Activated CD4-positive, alpha-beta memory T cell treated with anti-CD3 and anti-CD28 coated beads for 36 hours (primary cell): ENCODE data around the gene YTHDC1. TPM values are rescaled to one million over a fixed set of nuclear protein-coding genes. Genes with fewer than 3 reads are reported as not detected.
"Not testable (repeated sequence)": the region's sequence is repeated elsewhere in the genome, so short reads cannot be mapped to it uniquely, and the experiment has no call there.

ENCODE experiments used
- CTCF ChIA-PET: fragments of 350-600 bp; sonication (Branson Sonifier 250); formaldehyde crosslinking; loops from one replicate; lab custom pipeline; 2021; ENCODE audit warnings: antibody characterized with exemption, inconsistent platforms; lab: Charles Lee
- POLR2A ChIA-PET: fragments of 350-600 bp; sonication (Branson Sonifier 250); formaldehyde crosslinking; loops from one replicate; lab custom pipeline; 2021; ENCODE audit warnings: antibody characterized with exemption; lab: Charles Lee
- DNase-seq: peaks from one replicate; pipeline ENCODE4 v3.0.0-alpha.2; 2020
- H3K27ac Mint-ChIP-seq: one replicate; pipeline ENCODE4 v1.8.0; 2021; ENCODE audit warnings: mixed read lengths
- H3K27me3 Mint-ChIP-seq: one replicate; pipeline ENCODE4 v1.8.0; 2021; ENCODE audit warnings: mixed read lengths
- H3K36me3 Mint-ChIP-seq: one replicate; pipeline ENCODE4 v1.8.0; 2021; ENCODE audit warnings: mixed read lengths
- H3K4me1 Mint-ChIP-seq: one replicate; pipeline ENCODE4 v1.8.0; 2021; ENCODE audit warnings: low read depth, mixed read lengths
- H3K4me3 Mint-ChIP-seq: one replicate; pipeline ENCODE4 v1.8.0; 2021; ENCODE audit warnings: mild to moderate bottlenecking, mixed read lengths
- H3K9me3 Mint-ChIP-seq: one replicate; pipeline ENCODE4 v1.8.0; 2021; ENCODE audit warnings: mixed read lengths
- intact Hi-C: fragments of 100-400 bp; cut with micrococcal nuclease; formaldehyde crosslinking; loops from one replicate; pipeline ENCODE4 v1.15.1; 2023
- total RNA-seq, 2 experiments: library from RNA; stranded (reverse); gene quantifications; one replicate each; pipeline ENCODE4 v1.2.3, GENCODE V29; 2021

YTHDC1 gene
- 10 to 100 TPM; 66.8 to 68.5 TPM for total RNA-seq

DNA sequence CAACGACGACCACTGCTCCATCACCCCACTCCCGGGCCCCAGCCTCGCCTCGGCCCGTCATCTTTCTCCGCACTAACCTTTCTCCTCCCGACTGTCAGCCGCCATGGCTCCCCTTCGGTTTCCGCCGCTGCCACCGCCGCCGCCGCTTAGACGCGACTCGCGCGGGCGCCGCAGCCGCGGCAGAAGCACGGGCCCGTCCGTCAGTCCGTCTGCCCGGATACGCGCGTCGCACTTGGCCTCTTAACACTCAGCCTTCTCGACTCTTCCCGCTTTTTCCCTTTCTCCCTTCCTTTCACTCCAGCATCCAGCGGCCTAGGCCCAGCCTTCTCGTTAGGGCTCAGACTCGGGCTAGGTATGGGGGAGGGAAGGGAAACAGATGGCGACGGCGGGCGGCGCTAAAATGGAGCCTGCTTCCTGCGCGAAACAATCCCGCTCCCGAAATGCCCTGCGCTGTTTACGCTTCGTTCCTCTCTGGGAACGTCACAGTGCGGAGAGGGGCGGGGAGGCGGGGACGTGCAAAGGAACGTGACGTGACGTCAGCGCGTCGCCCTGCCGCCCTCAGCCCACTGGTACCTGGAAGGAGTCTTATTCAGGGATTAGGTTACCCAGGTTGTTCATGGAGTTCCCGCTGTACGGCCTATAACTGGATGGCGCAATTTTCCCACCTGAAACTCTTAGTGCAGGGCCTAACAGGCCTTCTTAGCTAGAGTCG is at the start of gene YTHDC1:
Gene YTHDC1, minus strand, starts transcription at position 442 of the 712 bp plus-strand sequence. Its CDS starts 337 bp downstream, at position 105.
- peak within 1 kb of the TSS; percentile 97 for H3K4me3 Mint-ChIP-seq
- peaks cover 33% of the 10 kb centered on the region for H3K4me1 Mint-ChIP-seq
- H3K9me3 Mint-ChIP-seq = no peaks in the 10 kb centered on the region
- POLR2A ChIA-PET = no interaction called here
- H3K27ac Mint-ChIP-seq = peak within 1 kb of the TSS; percentile 98
- intact Hi-C loops = loop anchor here (1.0 to 10.0 kb wide), 6 partner anchors 9 to 825 kb away; partner anchors contain the start of genes CENPC and UBA6
- DNase-seq = peak; percentile 97
- no peaks in the 10 kb centered on the region for H3K27me3 Mint-ChIP-seq
- peaks cover 16% of the 10 kb centered on the region for H3K36me3 Mint-ChIP-seq
- CTCF ChIA-PET = interaction anchor here (1.0 to 2.1 kb wide), 2 partner anchors 27 to 78 kb away, joined by 4 to 10 read pairs; no protein-coding TSS in a partner anchor

DNA sequence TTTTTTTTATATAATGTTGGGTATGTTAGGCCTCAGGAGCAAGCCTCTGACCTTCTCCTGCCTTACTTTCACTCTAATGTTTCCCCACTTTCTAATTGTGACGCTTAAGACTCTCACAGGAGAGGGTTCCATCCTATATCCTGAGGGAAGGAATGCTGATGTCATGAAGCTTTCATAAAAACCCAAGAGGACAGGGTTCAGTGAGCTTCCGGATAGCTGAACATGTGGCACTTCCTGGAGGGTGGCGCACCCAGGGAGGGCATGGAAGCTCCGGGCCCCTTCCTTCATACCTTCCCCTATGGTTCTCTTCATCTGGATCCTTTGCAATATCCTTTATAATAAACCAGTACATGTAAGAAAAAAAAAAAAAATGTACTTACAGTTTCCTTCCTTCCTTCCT is 49.4 kb upstream of the YTHDC1 start:
- Mint-ChIP-seq H3K4me3 (no peak overlapping the region), H3K9me3 (no peaks in the 10 kb centered on the region), H3K4me1 (no peaks in the 10 kb centered on the region), H3K27ac (no peak overlapping the region), H3K36me3 (no peaks in the 10 kb centered on the region), H3K27me3 (no peaks in the 10 kb centered on the region)
- DNase-seq = no peak
- ChIA-PET CTCF (no interaction called here), POLR2A (interaction anchor here (0.5 kb wide), 1 partner anchor 19 kb away, joined by 3 read pairs; no protein-coding TSS in a partner anchor)
- intact Hi-C loops = no loop called here

DNA sequence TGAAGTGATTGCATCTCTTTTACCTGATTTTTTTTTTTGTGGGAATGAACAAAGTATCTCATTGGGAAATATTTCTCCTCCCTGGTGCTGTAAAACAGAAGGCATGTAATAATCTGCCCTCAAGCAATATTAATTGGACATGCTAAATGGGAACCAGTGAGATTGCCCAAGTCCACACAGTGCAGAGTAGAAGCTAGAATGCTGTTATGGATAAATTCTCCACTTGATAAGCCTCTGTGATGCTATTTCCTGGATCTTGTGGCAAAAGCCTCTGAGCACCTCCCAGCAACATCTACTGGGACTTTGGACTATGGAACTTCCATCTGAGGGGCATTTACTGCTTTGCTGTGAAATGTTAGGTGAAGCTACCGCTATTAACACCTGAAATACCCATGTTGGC is 46.9 kb upstream of the YTHDC1 start:
- no peak for DNase-seq
- ChIA-PET CTCF (interaction anchor here (1.7 kb wide), 1 partner anchor 21 kb away, joined by 4 read pairs; no protein-coding TSS in a partner anchor), POLR2A (no interaction called here)
- Mint-ChIP-seq H3K27ac (no peak overlapping the region), H3K4me1 (no peaks in the 10 kb centered on the region), H3K9me3 (no peaks in the 10 kb centered on the region), H3K4me3 (no peak overlapping the region), H3K27me3 (no peaks in the 10 kb centered on the region), H3K36me3 (no peaks in the 10 kb centered on the region)
- intact Hi-C loops = no loop called here

DNA sequence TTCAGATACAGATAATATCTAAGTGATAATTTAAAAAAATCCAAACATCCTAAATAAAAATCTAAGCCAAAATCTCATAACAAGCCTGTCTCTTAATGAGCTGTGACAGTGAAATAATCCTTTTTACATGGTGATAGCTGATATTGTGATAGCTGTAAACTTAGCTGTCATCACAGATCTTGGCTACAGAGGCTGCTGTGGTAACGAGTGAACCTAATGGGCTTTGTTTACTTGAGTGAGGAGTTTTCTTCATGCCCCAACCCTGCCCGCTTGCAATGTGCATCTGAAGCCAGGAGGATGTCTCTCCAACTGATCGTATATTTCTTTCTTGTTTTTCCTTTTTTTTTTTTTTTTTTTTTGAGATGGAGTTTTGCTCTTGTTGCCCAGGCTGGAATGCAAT is 41.5 kb upstream of the YTHDC1 start:
- POLR2A ChIA-PET = no interaction called here
- no peak overlapping the region for H3K27ac Mint-ChIP-seq
- no peak overlapping the region for H3K4me3 Mint-ChIP-seq
- no peaks in the 10 kb centered on the region for H3K36me3 Mint-ChIP-seq
- intact Hi-C loops = no loop called here
- H3K4me1 Mint-ChIP-seq = no peaks in the 10 kb centered on the region
- no peak for DNase-seq
- CTCF ChIA-PET = no interaction called here
- peaks cover 2% of the 10 kb centered on the region for H3K27me3 Mint-ChIP-seq
- no peaks in the 10 kb centered on the region for H3K9me3 Mint-ChIP-seq

DNA sequence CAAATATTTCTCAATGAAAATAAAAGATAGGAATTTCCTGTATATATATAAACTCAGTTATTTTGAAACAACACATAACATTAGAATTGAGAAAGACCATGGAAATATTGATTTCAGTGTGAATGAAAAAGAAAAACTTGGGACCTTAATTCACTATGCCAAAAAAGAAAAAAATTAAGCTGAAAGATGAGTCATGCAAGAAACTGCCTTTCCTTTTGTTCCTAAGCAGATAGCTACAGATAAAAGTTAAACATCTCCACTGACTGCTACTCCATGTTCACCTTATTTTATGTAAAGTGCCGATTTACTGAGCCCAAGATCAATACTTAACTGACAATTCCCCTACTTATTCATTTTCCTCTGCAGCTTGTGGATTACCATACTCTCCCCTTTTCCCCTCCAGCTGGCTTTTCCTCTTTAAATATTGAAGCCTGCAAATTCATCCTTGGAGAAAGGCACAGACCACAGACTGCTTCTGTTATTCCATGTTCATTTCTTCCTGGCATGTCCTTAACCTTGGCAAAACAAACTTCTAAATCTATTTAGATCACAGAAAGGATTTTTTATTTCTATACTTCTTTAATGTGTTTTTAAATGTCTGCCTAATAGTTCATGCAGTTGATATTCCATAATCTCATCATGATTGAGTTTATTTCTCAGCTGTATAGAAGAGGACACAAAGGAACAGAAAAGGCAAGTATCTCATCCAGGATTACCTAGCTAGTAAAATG is 40.5 kb upstream of the YTHDC1 start:
- ChIA-PET POLR2A (no interaction called here), CTCF (interaction anchor here (2.0 kb wide), 1 partner anchor 14 kb away, joined by 8 read pairs; no protein-coding TSS in a partner anchor)
- Mint-ChIP-seq H3K36me3 (no peaks in the 10 kb centered on the region), H3K9me3 (no peaks in the 10 kb centered on the region), H3K4me3 (no peak overlapping the region), H3K27ac (no peak overlapping the region), H3K27me3 (peaks cover 4% of the 10 kb centered on the region), H3K4me1 (no peaks in the 10 kb centered on the region)
- no peak for DNase-seq
- intact Hi-C loops = no loop called here

DNA sequence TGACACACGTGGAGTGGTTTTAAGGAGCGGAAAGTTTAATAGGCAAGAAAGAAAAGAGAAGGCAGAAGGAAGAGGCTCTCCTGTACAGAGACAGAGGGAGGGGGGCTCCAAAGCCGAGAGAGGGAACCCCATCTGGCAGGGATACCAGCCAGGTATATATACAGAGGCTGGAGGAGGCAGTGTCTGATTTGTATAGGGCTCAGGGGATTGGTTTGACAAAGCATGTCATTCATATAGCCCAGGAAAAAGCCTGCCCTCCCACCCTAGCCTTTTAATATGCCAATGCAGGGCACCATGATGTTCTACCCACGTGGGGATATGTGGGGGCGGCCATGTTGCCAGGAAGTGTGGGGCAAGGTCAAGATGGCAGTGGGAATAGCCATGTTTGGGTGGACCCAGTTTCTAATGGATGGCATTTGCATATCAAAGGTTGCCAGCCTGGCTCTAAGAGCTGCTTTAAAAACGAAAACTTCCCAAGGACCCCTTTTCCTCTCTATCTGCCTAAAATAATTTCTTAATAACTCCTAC is 39.6 kb upstream of the YTHDC1 start:
- DNase-seq, H3K9me3 Mint-ChIP-seq, H3K27ac Mint-ChIP-seq, H3K27me3 Mint-ChIP-seq, H3K36me3 Mint-ChIP-seq, POLR2A ChIA-PET, H3K4me3 Mint-ChIP-seq, H3K4me1 Mint-ChIP-seq: not testable (repeated sequence)
- intact Hi-C loops = loop anchor here (10.0 kb wide), 1 partner anchor 65 kb away; no protein-coding TSS in a partner anchor
- CTCF ChIA-PET = interaction anchor here (2.0 kb wide), 1 partner anchor 13 kb away, joined by 8 read pairs; no protein-coding TSS in a partner anchor

DNA sequence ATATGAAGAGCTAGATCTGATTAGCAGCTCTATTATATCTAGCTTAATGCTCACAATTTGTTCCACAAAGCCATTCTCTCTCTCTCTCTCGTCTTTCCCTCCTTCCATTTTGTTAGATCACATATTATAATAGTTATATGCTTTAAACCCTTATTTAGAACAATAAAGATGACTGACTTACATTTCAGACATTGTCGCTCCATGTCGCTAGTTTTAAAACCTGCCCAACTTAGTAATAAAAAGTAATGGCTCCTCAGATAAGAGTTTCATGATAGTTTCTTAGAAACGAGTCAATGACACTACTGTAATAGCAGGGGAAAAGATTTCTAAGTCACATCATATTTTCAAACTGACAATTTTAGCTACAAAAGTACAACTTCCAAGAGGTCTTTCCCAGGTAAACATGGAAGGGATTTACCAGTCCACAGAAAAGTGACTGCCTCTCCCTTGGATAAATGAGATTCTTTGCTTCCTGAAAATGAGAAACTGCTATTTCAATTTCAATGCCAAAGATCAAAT is 38.5 kb upstream of the YTHDC1 start:
- no peaks in the 10 kb centered on the region for H3K4me1 Mint-ChIP-seq
- no peaks in the 10 kb centered on the region for H3K36me3 Mint-ChIP-seq
- intact Hi-C loops = loop anchor here (10.0 kb wide), 1 partner anchor 64 kb away; no protein-coding TSS in a partner anchor
- ChIA-PET CTCF (no interaction called here), POLR2A (no interaction called here)
- no peaks in the 10 kb centered on the region for H3K9me3 Mint-ChIP-seq
- H3K27me3 Mint-ChIP-seq = peaks cover 4% of the 10 kb centered on the region
- DNase-seq = no peak
- H3K4me3 Mint-ChIP-seq = no peak overlapping the region
- H3K27ac Mint-ChIP-seq = no peak overlapping the region

DNA sequence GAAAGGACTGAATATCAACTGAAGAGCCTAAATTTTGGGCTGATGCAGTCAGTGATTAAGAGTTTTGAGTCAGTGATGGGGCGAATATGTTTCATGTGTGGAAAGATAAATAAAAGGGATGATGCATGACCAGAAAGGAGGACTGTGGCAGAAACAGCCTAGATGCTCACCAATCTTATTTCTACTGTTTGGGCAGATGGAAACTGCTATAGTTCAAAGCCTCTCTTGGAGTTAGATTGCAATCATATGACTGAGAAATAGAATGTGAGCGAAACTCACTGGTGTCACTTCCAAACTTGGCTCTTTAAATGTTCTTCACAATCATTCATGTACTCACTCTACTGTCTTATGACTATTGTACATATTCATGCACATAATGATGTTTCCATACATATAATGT is 35.4 kb upstream of the YTHDC1 start:
- CTCF ChIA-PET = no interaction called here

DNA sequence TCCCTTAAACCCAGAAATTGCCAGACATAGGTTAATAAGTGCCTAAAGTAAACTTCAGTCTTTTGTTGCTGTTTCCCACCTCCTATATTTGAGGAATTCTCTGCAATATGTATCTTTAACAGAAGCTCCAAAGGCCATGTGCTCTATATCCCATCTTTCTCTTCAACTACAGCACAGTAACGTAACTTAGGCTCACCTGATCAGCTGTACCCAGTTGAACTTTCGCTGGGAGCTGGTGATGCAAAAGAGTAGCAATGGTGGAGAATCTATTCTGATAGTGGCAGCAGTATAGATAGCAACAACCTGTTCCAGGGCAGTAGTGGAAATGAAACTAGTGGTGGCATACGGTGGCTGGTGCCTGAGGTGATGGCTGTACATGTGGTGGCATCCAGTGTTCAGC is 33.2 kb upstream of the YTHDC1 start:
- ChIA-PET CTCF (interaction anchor here (0.8 kb wide), 1 partner anchor 7 kb away, joined by 3 read pairs; no protein-coding TSS in a partner anchor), POLR2A (no interaction called here)
- Mint-ChIP-seq H3K4me3 (no peak overlapping the region), H3K36me3 (no peaks in the 10 kb centered on the region), H3K27ac (no peak overlapping the region), H3K9me3 (no peaks in the 10 kb centered on the region), H3K4me1 (no peaks in the 10 kb centered on the region), H3K27me3 (peaks cover 6% of the 10 kb centered on the region)
- intact Hi-C loops = loop anchor here (10.0 kb wide), 1 partner anchor 58 kb away; no protein-coding TSS in a partner anchor
- no peak for DNase-seq

More for the DNA sequence above, 35.4 kb upstream of the YTHDC1 start:
- no peaks in the 10 kb centered on the region for H3K36me3 Mint-ChIP-seq
- intact Hi-C loops = loop anchor here (10.0 kb wide), 1 partner anchor 60 kb away; no protein-coding TSS in a partner anchor
- H3K27me3 Mint-ChIP-seq = peaks cover 7% of the 10 kb centered on the region
- DNase-seq = no peak
- H3K4me1 Mint-ChIP-seq = no peaks in the 10 kb centered on the region
- H3K27ac Mint-ChIP-seq = no peak overlapping the region
- POLR2A ChIA-PET = no interaction called here
- H3K4me3 Mint-ChIP-seq = no peak overlapping the region
- H3K9me3 Mint-ChIP-seq = no peaks in the 10 kb centered on the region

DNA sequence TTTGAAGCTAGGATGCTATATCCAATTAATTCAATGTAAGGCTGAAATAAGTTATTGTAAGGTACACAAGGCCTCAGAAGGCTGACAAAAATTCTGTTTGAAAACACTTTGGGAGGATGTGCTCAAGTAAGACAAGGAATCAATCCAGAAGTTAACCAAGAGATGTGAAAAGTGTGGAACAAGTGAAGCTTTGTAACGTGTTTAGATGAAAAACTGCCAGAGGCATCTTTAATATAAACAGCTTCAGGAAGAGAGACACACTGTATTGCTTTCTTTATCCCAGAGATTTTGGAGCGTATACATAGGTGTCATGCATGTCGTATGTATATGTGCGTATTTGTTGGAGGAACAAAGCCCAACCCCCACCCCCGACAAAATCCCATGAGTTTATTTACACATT is 28.3 kb upstream of the YTHDC1 start:
- CTCF ChIA-PET = interaction anchor here (6.1 kb wide), 1 partner anchor 106 kb away, joined by 69 read pairs; no protein-coding TSS in a partner anchor
- H3K9me3 Mint-ChIP-seq = no peaks in the 10 kb centered on the region
- DNase-seq = no peak
- POLR2A ChIA-PET = no interaction called here
- peaks cover 11% of the 10 kb centered on the region for H3K4me1 Mint-ChIP-seq
- H3K27me3 Mint-ChIP-seq = peaks cover 5% of the 10 kb centered on the region
- intact Hi-C loops = loop anchor here (5.0 to 10.0 kb wide), 4 partner anchors 36 to 833 kb away; partner anchors contain the start of gene CENPC
- no peak overlapping the region for H3K27ac Mint-ChIP-seq
- no peak overlapping the region for H3K4me3 Mint-ChIP-seq
- H3K36me3 Mint-ChIP-seq = no peaks in the 10 kb centered on the region

DNA sequence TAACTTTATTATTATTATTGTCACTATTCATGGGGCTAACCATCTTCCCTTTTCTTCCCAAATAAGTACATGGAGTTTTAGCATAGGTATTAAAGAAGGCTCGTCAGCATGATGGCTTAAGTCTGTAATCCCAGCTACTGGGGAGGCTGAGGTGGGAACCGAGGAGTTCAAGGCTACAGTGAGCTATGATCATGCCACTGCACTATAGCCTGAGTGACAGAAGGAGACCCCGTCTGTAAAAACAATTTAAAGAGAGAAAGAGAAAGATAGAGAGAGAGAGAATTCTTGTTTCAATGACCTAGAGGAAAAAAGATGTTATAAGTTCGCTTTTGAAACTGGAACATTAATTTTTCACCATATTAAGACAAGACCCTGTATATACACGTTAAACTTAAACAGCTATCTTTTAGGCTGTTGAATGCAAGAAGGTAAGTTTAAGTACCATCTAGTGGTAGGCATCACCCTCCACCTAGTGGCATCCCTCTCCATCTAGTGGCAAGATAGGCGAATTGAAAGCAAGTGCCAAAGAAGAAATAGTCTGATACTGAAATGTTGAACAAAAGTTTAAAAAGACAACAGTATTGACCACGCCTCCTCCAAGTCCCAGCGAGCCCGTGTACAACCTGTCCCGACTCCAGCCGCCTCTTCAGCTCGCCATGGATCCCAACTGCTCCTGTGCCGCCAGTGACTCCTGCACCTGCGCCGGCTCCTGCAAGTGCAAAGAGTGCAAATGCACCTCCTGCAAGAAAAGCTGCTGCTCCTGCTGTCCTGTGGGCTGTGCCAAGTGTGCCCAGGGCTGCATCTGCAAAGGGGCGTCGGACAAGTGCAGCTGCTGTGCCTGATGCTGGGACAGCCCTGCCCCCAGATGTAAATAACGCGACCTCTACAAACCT is 26.0 kb upstream of the YTHDC1 start:
- peak; percentile 45 for DNase-seq
- intact Hi-C loops = loop anchor here (1.0 to 10.0 kb wide), 7 partner anchors 26 to 831 kb away; partner anchors contain the start of genes CENPC and YTHDC1
- Mint-ChIP-seq H3K27ac (no peak overlapping the region), H3K9me3 (no peaks in the 10 kb centered on the region), H3K4me3 (peak overlapping the region; percentile 51), H3K27me3 (peaks cover 2% of the 10 kb centered on the region), H3K36me3 (no peaks in the 10 kb centered on the region), H3K4me1 (peaks cover 11% of the 10 kb centered on the region)
- ChIA-PET CTCF (interaction anchor here (0.7 to 6.1 kb wide), 23 partner anchors 8 to 217 kb away, joined by 3 to 69 read pairs (median 4); partner anchors contain the start of gene YTHDC1), POLR2A (interaction anchor here (1.3 kb wide), 1 partner anchor 104 kb away, joined by 4 read pairs; no protein-coding TSS in a partner anchor)
